ENCODE data around the gene TSPAN18.

- TF ChIP-seq CTCF (conservative IDR thresholded peaks at IDR 0.05; ENCODE audit: low read depth in 2 of 2) (no peak), EZH2phosphoT487 (IDR thresholded peaks at IDR 0.05; ENCODE audit: unreplicated experiment) (no peak), EZH2 (IDR thresholded peaks at IDR 0.05; ENCODE audit: low read depth, unreplicated experiment) (no peak), STAT1 (IDR thresholded peaks at IDR 0.05; ENCODE audit: unreplicated experiment) (no peak), POLR2AphosphoS5 (IDR thresholded peaks at IDR 0.05; ENCODE audit: low read depth) (no peak)
These were observed 57.6 kb downstream of the TSPAN18 start for GRCh38 chr11:44784436-44784760.

Data from GM23338 (cell line).